ENCODE results near the gene POLR2E.

GRCh38 chr19:1111641-1112267 is 16.6 kb upstream of the POLR2E start:
- TF ChIP-seq POLR2A (IDR thresholded peaks at IDR 0.05) (no peak), POLR2AphosphoS5 (IDR thresholded peaks at IDR 0.05) (no peak), CTCF (IDR thresholded peaks at IDR 0.05) (no peak), EP300 (IDR thresholded peaks at IDR 0.05) (no peak)
